PFSK-1 (cell line): ENCODE measurements around the gene MYG1.
A peak's percentile ranks its signal among the peaks of the same experiment; 100 is the strongest.

Source experiments
- FOXP2 ChIP-seq: optimal IDR thresholded peaks from 2 replicates; pipeline ENCODE3; 2011; ENCODE audit warnings: borderline replicate concordance, control low read depth, inconsistent platforms; ENCODE audit not compliant: insufficient read depth; ENCODE audit errors: extremely low read length, extremely low read depth
- POLR2AphosphoS5 ChIP-seq: IDR thresholded peaks from 2 replicates; pipeline ENCODE4 v1.6.1; 2012; ENCODE audit warnings: low read depth, mild to moderate bottlenecking, control low read depth, low read length, moderate library complexity
- SIN3A ChIP-seq: IDR thresholded peaks from 2 replicates; pipeline ENCODE4 v1.6.1; 2012; ENCODE audit warnings: mild to moderate bottlenecking, low read length, moderate library complexity, borderline replicate concordance; ENCODE audit not compliant: insufficient read depth
- TAF1 ChIP-seq: IDR thresholded peaks from 2 replicates; pipeline ENCODE4 v1.6.1; 2012; ENCODE audit warnings: low read length, control low read depth, borderline replicate concordance; ENCODE audit not compliant: insufficient read depth
- TF ChIP-seq, protein P1 (sequence below), 2 experiments: IDR thresholded peaks; 2 replicates each; pipeline versions ENCODE4 v1.6.1 to v1.8.0; 2011 to 2012; ENCODE audit warnings: low read depth in 2 of 2, low read length in 2 of 2, control low read depth in 1 of 2, inconsistent platforms in 1 of 2, mild to moderate bottlenecking in 1 of 2, moderate library complexity in 1 of 2; ENCODE audit not compliant: insufficient read depth in 1 of 2

The MYG1 gene

DNA sequence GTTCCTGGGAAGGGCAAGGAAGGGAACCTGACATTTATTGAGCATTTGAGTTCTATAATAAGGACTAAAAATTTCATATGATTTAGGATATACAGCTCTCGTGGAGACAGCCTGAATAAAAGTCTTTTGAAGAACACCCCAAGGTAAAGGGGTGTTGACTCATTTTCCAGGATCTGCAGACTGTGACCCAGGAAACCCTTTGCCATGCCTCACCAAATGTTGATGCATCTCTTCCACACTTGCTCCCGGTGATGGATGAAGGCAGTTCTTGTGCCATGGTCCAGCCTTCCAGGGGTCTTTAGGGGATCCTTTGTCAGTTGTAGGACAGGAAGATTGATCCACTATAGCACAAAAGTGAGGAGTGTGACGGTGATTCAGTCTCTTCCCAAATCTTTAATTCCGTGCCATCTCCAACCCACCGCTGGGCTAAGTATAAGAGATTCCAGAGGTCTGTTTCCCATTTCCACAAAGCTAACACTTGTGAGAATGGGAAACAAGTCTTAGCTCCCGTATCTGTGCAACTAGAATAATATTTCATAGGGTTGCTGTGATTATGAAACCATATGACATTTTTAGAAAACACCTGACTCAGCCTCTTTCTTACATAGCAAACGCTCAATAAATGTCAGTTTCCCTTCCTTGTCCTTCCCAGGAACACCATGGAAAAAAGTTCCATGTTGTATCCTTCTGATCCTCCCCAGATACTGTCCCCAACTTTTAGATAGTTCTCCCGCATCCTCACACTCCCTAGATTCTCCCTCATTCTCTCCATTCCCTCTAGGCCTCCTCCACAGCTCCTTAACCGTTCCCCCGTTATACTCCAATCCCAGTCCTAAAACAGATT, 21.1 kb downstream of the MYG1 start:
- TF ChIP-seq SIN3A: no peak
- no peak for TF ChIP-seq FOXP2
- TF ChIP-seq, protein P1, sequence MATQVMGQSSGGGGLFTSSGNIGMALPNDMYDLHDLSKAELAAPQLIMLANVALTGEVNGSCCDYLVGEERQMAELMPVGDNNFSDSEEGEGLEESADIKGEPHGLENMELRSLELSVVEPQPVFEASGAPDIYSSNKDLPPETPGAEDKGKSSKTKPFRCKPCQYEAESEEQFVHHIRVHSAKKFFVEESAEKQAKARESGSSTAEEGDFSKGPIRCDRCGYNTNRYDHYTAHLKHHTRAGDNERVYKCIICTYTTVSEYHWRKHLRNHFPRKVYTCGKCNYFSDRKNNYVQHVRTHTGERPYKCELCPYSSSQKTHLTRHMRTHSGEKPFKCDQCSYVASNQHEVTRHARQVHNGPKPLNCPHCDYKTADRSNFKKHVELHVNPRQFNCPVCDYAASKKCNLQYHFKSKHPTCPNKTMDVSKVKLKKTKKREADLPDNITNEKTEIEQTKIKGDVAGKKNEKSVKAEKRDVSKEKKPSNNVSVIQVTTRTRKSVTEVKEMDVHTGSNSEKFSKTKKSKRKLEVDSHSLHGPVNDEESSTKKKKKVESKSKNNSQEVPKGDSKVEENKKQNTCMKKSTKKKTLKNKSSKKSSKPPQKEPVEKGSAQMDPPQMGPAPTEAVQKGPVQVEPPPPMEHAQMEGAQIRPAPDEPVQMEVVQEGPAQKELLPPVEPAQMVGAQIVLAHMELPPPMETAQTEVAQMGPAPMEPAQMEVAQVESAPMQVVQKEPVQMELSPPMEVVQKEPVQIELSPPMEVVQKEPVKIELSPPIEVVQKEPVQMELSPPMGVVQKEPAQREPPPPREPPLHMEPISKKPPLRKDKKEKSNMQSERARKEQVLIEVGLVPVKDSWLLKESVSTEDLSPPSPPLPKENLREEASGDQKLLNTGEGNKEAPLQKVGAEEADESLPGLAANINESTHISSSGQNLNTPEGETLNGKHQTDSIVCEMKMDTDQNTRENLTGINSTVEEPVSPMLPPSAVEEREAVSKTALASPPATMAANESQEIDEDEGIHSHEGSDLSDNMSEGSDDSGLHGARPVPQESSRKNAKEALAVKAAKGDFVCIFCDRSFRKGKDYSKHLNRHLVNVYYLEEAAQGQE (IDR thresholded peaks at IDR 0.05; ENCODE audit: insufficient read depth in 1 of 2, low read depth in 2 of 2, low read length in 2 of 2): no peak
- no peak for TF ChIP-seq POLR2AphosphoS5
- TF ChIP-seq TAF1: no peak

DNA sequence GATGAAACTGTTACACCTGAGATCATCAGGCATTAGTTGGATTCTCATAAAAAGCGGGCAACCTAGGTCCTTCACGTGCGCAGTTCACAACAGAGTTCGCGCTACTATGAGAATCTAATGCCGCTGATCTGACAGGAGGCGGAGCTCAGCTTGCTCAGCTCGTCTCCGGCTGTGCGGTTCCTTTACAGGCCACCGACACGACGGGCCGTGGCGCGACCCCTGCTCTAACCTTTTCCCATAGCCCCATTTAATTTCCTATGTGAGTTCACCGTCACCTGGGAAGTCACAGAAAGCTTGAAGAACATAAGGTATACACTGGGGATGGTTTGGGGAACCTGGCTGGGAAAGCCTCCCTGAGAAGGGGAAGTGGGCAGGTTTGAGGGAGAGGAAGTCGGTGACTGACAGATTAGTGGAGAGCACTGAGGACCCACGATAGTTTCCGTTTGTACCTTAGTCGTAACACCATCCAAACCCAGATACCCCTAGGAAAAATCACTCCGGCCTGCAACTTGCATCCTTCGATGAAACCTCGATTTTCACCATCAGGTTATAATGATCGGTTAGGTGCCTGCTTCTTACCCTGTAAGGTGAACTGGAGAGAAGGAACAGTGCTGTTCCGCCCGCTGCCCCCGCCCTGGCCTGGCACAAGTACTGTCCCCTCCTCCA, 24.8 kb downstream of the MYG1 start:
- TF ChIP-seq SIN3A (no peak), TAF1 (no peak), FOXP2 (no peak), POLR2AphosphoS5 (no peak)
- TF ChIP-seq, protein P1 (IDR thresholded peaks at IDR 0.05; ENCODE audit: insufficient read depth in 1 of 2, low read depth in 2 of 2, low read length in 2 of 2): no peak

DNA sequence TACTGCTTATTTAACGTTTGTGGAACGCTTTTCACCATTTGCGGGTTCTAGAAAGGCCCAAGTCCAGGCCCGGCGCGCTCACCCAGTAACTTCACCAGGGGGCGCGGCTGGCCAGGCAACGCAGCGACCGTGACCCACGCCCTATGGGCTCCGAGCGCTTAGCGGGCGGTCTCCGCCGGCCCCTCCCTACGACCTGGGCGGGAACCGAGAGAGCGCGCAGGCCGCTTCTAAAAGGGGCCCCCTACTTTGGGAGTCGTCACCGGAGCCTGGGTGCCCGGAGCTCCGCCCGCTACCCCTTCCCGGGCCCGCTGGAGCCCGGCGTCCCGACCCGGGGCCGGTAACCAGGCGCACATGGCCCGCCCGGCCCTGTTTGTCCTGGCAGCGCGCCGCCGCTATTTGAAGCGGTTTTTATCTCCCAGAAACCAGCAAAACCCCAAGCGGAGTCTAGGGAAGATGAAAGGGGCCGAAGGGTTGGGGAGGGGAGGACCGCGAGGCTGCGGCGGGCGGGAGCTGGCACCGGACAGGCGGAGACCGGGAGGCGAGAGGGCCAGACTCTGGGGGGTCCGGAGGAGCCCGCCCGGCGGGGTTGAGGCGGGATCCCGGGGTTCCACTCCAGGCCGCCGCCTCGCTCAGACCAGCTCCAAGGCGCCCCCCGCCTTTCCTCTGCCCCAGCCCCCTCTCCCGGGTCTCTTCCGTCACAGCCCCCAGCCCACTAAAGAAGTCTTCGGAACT, 25.4 kb downstream of the MYG1 start:
- peak; percentile 39 for TF ChIP-seq FOXP2
- TF ChIP-seq POLR2AphosphoS5: peak; percentile 64
- TF ChIP-seq TAF1: no peak
- no peak for TF ChIP-seq SIN3A
- TF ChIP-seq, protein P1 (IDR thresholded peaks at IDR 0.05; ENCODE audit: insufficient read depth in 1 of 2, low read depth in 2 of 2, low read length in 2 of 2): no peak

DNA sequence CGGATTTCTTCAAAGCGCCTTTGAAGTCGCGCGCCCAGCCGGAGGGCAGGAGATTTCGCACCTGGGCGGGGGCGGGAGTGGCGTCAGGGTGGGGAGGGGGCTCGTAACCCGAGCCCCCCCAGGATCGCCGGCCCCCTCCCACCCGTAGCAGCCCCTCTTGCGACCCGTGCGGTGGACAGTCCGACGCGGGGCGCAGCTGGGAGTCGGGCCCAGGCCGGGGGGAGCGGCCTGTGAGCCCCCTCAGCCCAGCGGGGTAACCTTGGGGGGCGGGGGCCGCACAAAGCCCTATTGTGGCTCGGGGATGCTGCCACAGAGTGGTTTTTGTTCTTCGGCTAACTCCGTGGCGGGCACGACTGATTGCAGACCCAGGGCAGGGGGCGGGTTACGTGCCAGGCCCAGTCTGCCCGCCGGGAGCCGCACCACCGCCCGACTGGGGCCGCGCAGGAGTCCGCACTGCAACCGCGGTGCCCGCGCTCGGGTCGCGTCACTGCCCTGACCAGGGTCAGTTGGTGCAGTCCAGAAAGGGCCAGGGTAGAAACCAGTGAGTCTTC, 26.1 kb downstream of the MYG1 start:
- TF ChIP-seq TAF1: no peak
- TF ChIP-seq, protein P1 (IDR thresholded peaks at IDR 0.05; ENCODE audit: insufficient read depth in 1 of 2, low read depth in 2 of 2, low read length in 2 of 2): no peak
- TF ChIP-seq SIN3A: no peak
- no peak for TF ChIP-seq POLR2AphosphoS5
- no peak for TF ChIP-seq FOXP2
